ENCODE data around the gene PPFIA1.

GRCh38 chr11:70404244-70404643, 133.8 kb downstream of the PPFIA1 start:
- TF ChIP-seq CTCF (conservative IDR thresholded peaks at IDR 0.05 in 1 of 2, IDR thresholded peaks at IDR 0.05 in 1 of 2; ENCODE audit: extremely low read depth in 1 of 2, insufficient read depth in 1 of 2, low read depth in 1 of 2, low read length in 2 of 2) (no peak), EZH2 (IDR thresholded peaks at IDR 0.05; ENCODE audit: borderline replicate concordance, low read length) (no peak)
